Ovary (tissue), 10 donors: ENCODE data around the gene CCDC177. TPM values are rescaled to one million over a fixed set of nuclear protein-coding genes. Genes with fewer than 3 reads are reported as not detected.
A peak's percentile ranks its signal among the peaks of the same experiment; 100 is the strongest.

Source experiments
- DNase-seq, 5 donors: peaks; one replicate each; pipeline ENCODE4 v3.0.0-alpha.2; 2019 to 2020
- H3K27ac ChIP-seq, 2 donors: fragments of 200-600 bp; one replicate each; pipeline versions ENCODE4 v1.5.1 to v1.8.0; 2019 to 2022
- H3K27me3 ChIP-seq: fragments of 200-600 bp; one replicate; pipeline ENCODE4 v1.8.0; 2022
- H3K36me3 ChIP-seq: fragments of 200-600 bp; sonication (generic); one replicate; pipeline ENCODE4 v1.5.1; 2019
- H3K4me1 ChIP-seq: one replicate; pipeline ENCODE4 v1.8.1; 2013; ENCODE audit warnings: mild to moderate bottlenecking, moderate library complexity; ENCODE audit not compliant: insufficient read depth
- H3K4me3 ChIP-seq: fragments of 200-600 bp; sonication (generic); one replicate; pipeline ENCODE4 v1.5.1; 2017
- H3K9me3 ChIP-seq, 2 donors: fragments of 200-600 bp in 1 of 2; sonication (generic) in 1 of 2; one replicate each; pipeline versions ENCODE4 v1.5.1 to v1.8.1; 2013 to 2019; ENCODE audit warnings: mild to moderate bottlenecking in 1 of 2, moderate library complexity in 1 of 2
- CTCF ChIP-seq, 3 donors: fragments of 450-650 bp in 2 of 3; fragments of 200-600 bp in 1 of 3; IDR thresholded peaks; one replicate each; pipeline versions ENCODE4 v1.5.1 to v1.8.0; 2016 to 2022; ENCODE audit warnings: antibody characterized with exemption in 3 of 3, mild to moderate bottlenecking in 1 of 3
- EP300 ChIP-seq: sonication (generic); formaldehyde crosslinking; IDR thresholded peaks from one replicate; pipeline ENCODE4 v1.6.1; 2017; ENCODE audit warnings: antibody characterized with exemption
- POLR2A ChIP-seq: fragments of 450-650 bp; IDR thresholded peaks from one replicate; pipeline ENCODE4 v1.6.1; 2017; ENCODE audit warnings: antibody characterized with exemption, mild to moderate bottlenecking, moderate library complexity
- WGBS, 3 donors: extraction: QIAGEN DNeasy Blood & Tissue Kit in 1 of 3; methylation state at CpG; one replicate each; pipeline versions ENCODE4 v1.1.5 to v1.1.7; 2013 to 2017; 5-methylcytosine and 5-hydroxymethylcytosine counted together
- intact Hi-C, 4 donors: fragments of 100-400 bp; cut with DNase I; formaldehyde crosslinking; loops; one replicate each; pipeline versions ENCODE4 v1.11.0 to v1.15.1; 2022 to 2023
- long read RNA-seq, 3 donors: library from polyadenylated mRNA in 2 of 3; unstranded in 2 of 3; transcript quantifications; one replicate each; pipeline ENCODE4 v2.0.0 and lab custom pipeline, GENCODE V29; 2021 to 2026
- polyA plus RNA-seq, 2 donors: library from polyadenylated mRNA; stranded (reverse); fragments of 200-250 nt in 1 of 2; fragments of 350-450 nt in 1 of 2; fragmentation: Illumina TruSeq in 1 of 2; extraction: RNeasy Lipid Tissue Mini Kit (QIAGEN cat#74804) in 1 of 2; gene quantifications; one replicate each; pipeline ENCODE4 v1.2.3, GENCODE V29; 2013 to 2014
- total RNA-seq, 7 donors: library from RNA; depleted of rRNA in 2 of 7; stranded (reverse); fragments of >200 nt in 2 of 7; fragmentation: NEBNext Ultra II Directional in 3 of 7; extraction: Animal tissue kit (Norgen Biotek cat#: 25700) in 3 of 7; gene quantifications; one replicate each; pipeline versions ENCODE4 v1.1.0 to v1.2.4, GENCODE V29; 2016 to 2023
- donor health status: DM: no; HTN: no; CAD: no; lungs with moderate emphysema.
- donor health status: DM: no; HTN: no; CAD: no.
- donor health status: Bipolar disorder and iron deficiency.
- donor health status: DM: yes; HTN: yes; CAD: no.
- donor health status: DM: no; HTN: no; CAD: no.
- donor health status: DM: yes; HTN: yes; CAD: no.

Gene CCDC177
- total RNA-seq (not detected), polyA plus RNA-seq (under 1 TPM in 1 of 2 donors, not detected in 1; 0.04 TPM)
- long read RNA-seq, donor 1: 0 reads
- long read RNA-seq, donor 2: 0 reads
- long read RNA-seq, donor 3: 0 reads

- intact Hi-C loops: loop anchor here in 2 of 4 donors (5.0 to 10.0 kb wide), 2 partner anchors 330 to 332 kb away; no protein-coding TSS in a partner anchor
- Histone ChIP-seq H3K4me3 (no peak within 1 kb of the TSS), H3K36me3 (no peaks in the 10 kb centered on the region), H3K27me3 (peaks cover 3% of the 10 kb centered on the region), H3K27ac (no peak within 1 kb of the TSS), H3K9me3 (no peaks in the 10 kb centered on the region), H3K4me1 (peaks cover 14% of the 10 kb centered on the region)
- TF ChIP-seq POLR2A (no peak), CTCF (IDR thresholded peaks at IDR 0.05) (peak; percentile 42 to 63 (median 59)), EP300 (no peak)
- DNase-seq: peak; percentile 29 to 70 (median 53)
- 1% methylated on average over 52 of the region's 52 CpGs for WGBS, 3 donors
These were observed at the start of gene CCDC177 for GRCh38 chr14:69574263-69574953. CCDC177 (minus strand) TSS chr14:69574871; CDS start chr14:69573622, 1,249 bp downstream.

GRCh38 chr14:69624136-69624535, 49.5 kb upstream of the CCDC177 start:
- Histone ChIP-seq H3K9me3 (no peaks in the 10 kb centered on the region), H3K36me3 (no peaks in the 10 kb centered on the region), H3K27me3 (no peaks in the 10 kb centered on the region), H3K27ac (no peak overlapping the region), H3K4me1 (peaks cover 15% of the 10 kb centered on the region), H3K4me3 (no peak overlapping the region)
- no peak for DNase-seq
- intact Hi-C loops: loop anchor here in 1 of 4 donors (10.0 kb wide), 1 partner anchor 51 kb away; no protein-coding TSS in a partner anchor
- 86 to 92% (median 92%) methylated on average over 4 of the region's 4 CpGs for WGBS, 3 donors
- no peak for TF ChIP-seq EP300
- no peak for TF ChIP-seq CTCF (IDR thresholded peaks at IDR 0.05)
- no peak for TF ChIP-seq POLR2A

- intact Hi-C loops: loop anchor here in 1 of 4 donors (10.0 kb wide), 1 partner anchor 54 kb away; no protein-coding TSS in a partner anchor
- Histone ChIP-seq H3K27ac (no peak overlapping the region), H3K36me3 (no peaks in the 10 kb centered on the region), H3K27me3 (no peaks in the 10 kb centered on the region), H3K4me1 (peaks cover 23% of the 10 kb centered on the region), H3K9me3 (no peaks in the 10 kb centered on the region), H3K4me3 (no peak overlapping the region)
- WGBS, 3 donors: 85 to 96% (median 88%) methylated on average over 2 of the region's 2 CpGs
- DNase-seq: no peak
- TF ChIP-seq POLR2A: no peak
- no peak for TF ChIP-seq CTCF (IDR thresholded peaks at IDR 0.05)
- TF ChIP-seq EP300: no peak
These were observed 46.3 kb upstream of the CCDC177 start for GRCh38 chr14:69620981-69621380.

- no peak for DNase-seq
- intact Hi-C loops: loop anchor here in 1 of 4 donors (10.0 kb wide), 1 partner anchor 55 kb away; no protein-coding TSS in a partner anchor
- Histone ChIP-seq H3K4me1 (peaks cover 27% of the 10 kb centered on the region), H3K36me3 (no peaks in the 10 kb centered on the region), H3K27me3 (no peaks in the 10 kb centered on the region), H3K4me3 (no peak overlapping the region), H3K9me3 (no peaks in the 10 kb centered on the region), H3K27ac (no peak overlapping the region)
- WGBS, 3 donors: 42 to 46% (median 43%) methylated on average over 5 of the region's 5 CpGs
- TF ChIP-seq POLR2A (no peak), EP300 (no peak), CTCF (IDR thresholded peaks at IDR 0.05) (no peak)
These were observed 45.5 kb upstream of the CCDC177 start for GRCh38 chr14:69620211-69620611.
